GM21390 (cell line): ENCODE measurements around the gene ZNF561.
"Not testable (repeated sequence)": the region's sequence is repeated elsewhere in the genome, so short reads cannot be mapped to it uniquely, and the experiment has no call there.

Experiments used
- ATAC-seq: cut with Tn5 transposase; IDR thresholded peaks from one replicate; pipeline ENCODE4 v1.9.1; 2021; ENCODE audit not compliant: unreplicated experiment

ZNF561 gene

DNA sequence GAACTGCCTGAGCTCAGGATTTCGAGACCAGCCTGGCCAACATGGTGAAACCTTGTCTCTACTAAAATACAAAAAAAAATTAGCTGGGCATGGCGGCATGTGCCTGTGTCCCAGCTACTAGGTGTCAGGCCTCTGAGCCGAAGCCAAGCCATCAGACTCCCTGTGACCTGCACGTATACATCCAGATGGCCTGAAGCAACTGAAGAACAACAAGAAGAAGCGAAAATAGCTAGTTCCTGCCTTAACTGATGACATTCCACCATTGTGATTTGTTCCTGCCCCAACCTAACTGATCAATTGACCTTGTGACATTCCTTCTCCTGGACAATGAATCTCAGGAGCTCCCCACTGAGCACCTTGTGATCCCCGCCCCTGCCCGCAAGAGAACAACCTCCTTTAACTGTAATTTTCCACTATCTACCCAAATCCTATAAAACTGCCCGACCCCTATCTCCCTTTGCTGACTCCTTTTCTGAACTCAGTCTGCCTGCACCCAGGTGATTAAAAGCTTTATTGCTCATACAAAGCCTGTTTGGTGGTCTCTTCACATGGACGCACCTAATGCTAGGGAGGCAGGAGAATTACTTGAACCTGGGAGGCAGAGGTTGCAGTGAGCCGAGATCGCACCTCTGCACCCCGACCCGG is 38.8 kb downstream of the ZNF561 start:
- ATAC-seq: not testable (repeated sequence)

DNA sequence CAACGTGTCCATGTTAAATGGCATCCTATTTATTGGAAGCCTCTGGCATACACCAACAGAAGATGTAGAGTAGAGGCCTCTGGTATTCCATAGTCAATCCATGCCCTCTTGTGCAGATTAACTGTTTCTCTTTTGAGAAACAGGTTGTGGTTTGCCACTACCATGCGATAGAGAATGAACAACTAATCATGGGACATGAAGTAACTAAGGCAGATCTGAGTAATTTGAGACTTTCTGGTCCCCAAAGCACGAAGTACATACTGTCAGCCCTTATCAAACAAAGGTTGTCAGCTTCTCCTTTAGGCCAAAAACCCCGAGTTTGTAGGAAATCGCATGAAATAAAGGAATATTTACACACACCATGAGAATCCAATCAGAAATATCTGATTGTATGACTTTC is 40.3 kb downstream of the ZNF561 start:
- no peak for ATAC-seq

DNA sequence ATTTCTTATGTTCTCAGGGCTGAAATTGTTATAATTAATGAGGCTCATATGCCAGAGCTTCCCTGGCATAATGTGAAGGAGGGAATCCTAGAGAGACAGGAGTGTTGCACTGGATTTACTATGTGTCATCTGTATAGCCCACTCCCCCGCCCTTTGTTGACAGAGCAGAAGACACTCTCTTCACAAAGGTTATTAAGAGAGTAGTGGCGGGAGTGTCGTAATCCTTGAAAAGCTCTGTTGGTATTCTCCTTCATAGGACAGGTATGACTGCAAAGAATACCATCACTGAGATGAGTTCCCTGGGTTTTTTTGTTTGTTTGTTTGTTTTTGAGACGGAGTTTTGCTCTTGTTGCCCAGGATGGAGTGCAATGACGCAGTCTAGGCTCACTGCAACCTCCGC is 50.8 kb downstream of the ZNF561 start:
- ATAC-seq: no peak

DNA sequence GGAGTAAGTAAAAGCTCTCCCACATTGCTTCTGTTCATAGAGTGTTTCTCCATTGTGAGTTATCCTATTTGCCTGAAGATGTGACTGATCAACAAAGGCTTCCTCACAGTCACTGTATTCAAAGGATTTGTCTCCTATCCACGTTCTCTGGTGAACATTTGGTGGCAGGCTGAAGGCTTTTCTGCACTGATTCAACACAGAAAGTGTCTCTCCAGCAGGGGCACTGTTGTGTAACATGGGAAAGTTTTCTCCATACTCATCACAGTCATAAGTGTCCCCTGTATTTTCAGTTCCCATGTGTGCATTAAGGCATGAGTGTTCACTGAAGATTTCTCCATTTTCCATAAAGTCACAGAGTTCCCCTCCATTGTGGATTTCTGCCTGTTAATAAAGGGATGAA is 54.3 kb downstream of the ZNF561 start:
- no peak for ATAC-seq

DNA sequence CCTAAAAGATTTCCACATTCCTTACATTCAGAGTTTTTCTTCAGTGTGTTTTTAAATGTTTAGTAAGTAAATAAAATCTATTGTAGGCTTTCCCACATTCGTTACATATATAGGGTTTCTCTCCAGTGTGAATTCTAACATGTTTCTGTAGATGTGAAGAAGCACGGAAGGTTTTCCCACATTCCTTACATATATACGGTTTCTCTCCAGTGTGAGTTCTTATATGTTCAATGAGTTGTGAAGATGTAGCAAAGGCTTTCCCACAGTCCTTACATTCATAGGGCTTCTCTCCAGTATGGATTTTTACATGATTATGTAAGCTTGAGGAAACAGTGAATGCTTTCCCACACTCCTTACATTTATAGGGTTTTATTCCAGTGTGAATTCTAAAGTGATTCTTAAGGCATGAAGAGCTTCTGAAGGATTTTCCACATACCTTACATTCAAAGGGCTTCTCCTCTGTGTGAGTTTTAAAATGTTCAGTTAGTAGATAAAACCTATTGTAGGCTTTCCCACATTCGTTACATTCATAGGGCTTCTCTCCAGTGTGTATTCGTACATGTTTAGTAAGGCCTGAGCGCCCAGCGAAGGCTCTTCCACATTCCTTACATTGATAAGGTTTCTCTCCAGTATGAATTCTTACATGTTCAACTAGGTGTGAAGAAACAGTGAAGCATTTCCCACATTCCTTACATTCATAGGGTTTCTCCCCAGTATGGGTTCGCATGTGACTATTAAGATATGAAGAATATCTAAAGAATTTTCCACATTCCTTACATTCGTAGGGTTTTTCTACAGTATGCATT is 54.9 kb downstream of the ZNF561 start:
- ATAC-seq: no peak
